Smooth muscle cell (in vitro differentiated cells): ENCODE measurements around the gene CPNE7. TPM values are rescaled to one million over a fixed set of nuclear protein-coding genes. Genes with fewer than 3 reads are reported as not detected.

Experiments
- DNase-seq: peaks from one replicate; lab custom pipeline; 2025; ENCODE audit not compliant: unreplicated experiment; lab: John Stamatoyannopoulos, UW
- H2AFZ ChIP-seq: fragments of 200-600 bp; sonication (generic); 2 replicates; pipeline ENCODE4 v1.6.0; 2016; ENCODE audit warnings: antibody characterized with exemption, low read depth, mild to moderate bottlenecking
- H3F3A ChIP-seq: fragments of 200-600 bp; sonication (generic); 2 replicates; pipeline ENCODE4 v1.6.0; 2017; ENCODE audit warnings: antibody characterized with exemption, low read depth
- H3K27ac ChIP-seq: fragments of 200-600 bp; sonication (generic); 2 replicates; pipeline ENCODE4 v1.5.1; 2016; ENCODE audit warnings: low read depth, mild to moderate bottlenecking
- H3K27me3 ChIP-seq: fragments of 200-600 bp; sonication (generic); 2 replicates; pipeline ENCODE4 v1.6.1; 2016; ENCODE audit warnings: low read depth, mild to moderate bottlenecking
- H3K36me3 ChIP-seq: fragments of 200-600 bp; sonication (generic); 2 replicates; pipeline ENCODE4 v1.5.1; 2016; ENCODE audit warnings: low read depth
- H3K4me1 ChIP-seq: fragments of 200-600 bp; sonication (generic); 2 replicates; pipeline ENCODE4 v1.5.1; 2016; ENCODE audit warnings: low read depth
- H3K4me2 ChIP-seq: fragments of 200-600 bp; sonication (generic); 2 replicates; pipeline ENCODE4 v1.6.0; 2016; ENCODE audit warnings: mild to moderate bottlenecking
- H3K4me3 ChIP-seq: fragments of 200-600 bp; sonication (generic); 2 replicates; pipeline ENCODE4 v1.5.1; 2016; ENCODE audit warnings: mild to moderate bottlenecking
- H3K79me2 ChIP-seq: fragments of 200-600 bp; sonication (generic); 2 replicates; pipeline ENCODE4 v1.6.0; 2016; ENCODE audit warnings: low read depth, mild to moderate bottlenecking
- H3K9ac ChIP-seq: fragments of 200-600 bp; sonication (generic); 2 replicates; pipeline ENCODE4 v1.6.0; 2016; ENCODE audit warnings: low read depth
- H3K9me3 ChIP-seq: fragments of 200-600 bp; sonication (generic); replicated peaks from 2 replicates; pipeline ENCODE4 v1.5.1; 2016; ENCODE audit warnings: low read depth
- H4K20me1 ChIP-seq: fragments of 200-600 bp; sonication (generic); 2 replicates; pipeline ENCODE4 v1.6.0; 2016; ENCODE audit warnings: low read depth
- CTCF ChIP-seq: fragments of 200-600 bp; sonication (generic); IDR thresholded peaks from 2 replicates; pipeline ENCODE4 v1.5.1; 2017; ENCODE audit warnings: borderline replicate concordance, mild to moderate bottlenecking, antibody characterized with exemption; ENCODE audit not compliant: insufficient read depth, poor library complexity, severe bottlenecking
- WGBS: methylation state at CpG from one replicate; pipeline ENCODE4 v1.1.7; 2016; ENCODE audit warnings: low lambda C conversion rate; 5-methylcytosine and 5-hydroxymethylcytosine counted together
- polyA plus RNA-seq: library from polyadenylated mRNA; unstranded; fragments of >200 nt; fragmentation: Nextera tagmentation; extraction: Ambion mirVana; gene quantifications from 2 replicates; pipeline ENCODE4 v1.2.1, GENCODE V29; 2016
- total RNA-seq: library from RNA; depleted of rRNA; stranded (reverse); fragments of >200 nt; gene quantifications from 2 replicates; pipeline ENCODE4 v1.2.3, GENCODE V29; 2014

The CPNE7 gene
- total and polyA plus RNA-seq, 2 experiments from 2014 or later: 0.14 to 0.58 TPM

- H3F3A ChIP-seq: no peaks in the 10 kb centered on the region
- no peak overlapping the region for H3K27ac ChIP-seq
- no peak overlapping the region for H3K4me2 ChIP-seq
- H3K9me3 ChIP-seq: no peaks in the 10 kb centered on the region
- WGBS: 92% methylated on average over 18 of the region's 18 CpGs
- no peak for DNase-seq
- H3K4me1 ChIP-seq: peaks cover 6% of the 10 kb centered on the region
- no peak overlapping the region for H3K9ac ChIP-seq
- no peaks in the 10 kb centered on the region for H3K79me2 ChIP-seq
- no peak for TF ChIP-seq CTCF
- peaks cover 17% of the 10 kb centered on the region for H3K27me3 ChIP-seq
- no peak overlapping the region for H3K4me3 ChIP-seq
- H2AFZ ChIP-seq: no peak overlapping the region
- peaks cover 4% of the 10 kb centered on the region for H4K20me1 ChIP-seq
- no peaks in the 10 kb centered on the region for H3K36me3 ChIP-seq
Measured at GRCh38 chr16:89571636-89572035, 3.9 kb upstream of the CPNE7 start.

- no peak overlapping the region for H3K9ac ChIP-seq
- DNase-seq: no peak
- no peak overlapping the region for H3K27ac ChIP-seq
- no peaks in the 10 kb centered on the region for H3F3A ChIP-seq
- H4K20me1 ChIP-seq: no peaks in the 10 kb centered on the region
- H2AFZ ChIP-seq: no peak overlapping the region
- no peak overlapping the region for H3K4me3 ChIP-seq
- H3K4me2 ChIP-seq: no peak overlapping the region
- no peak for TF ChIP-seq CTCF
- H3K4me1 ChIP-seq: peaks cover 6% of the 10 kb centered on the region
- WGBS: 98% methylated on average over 14 of the region's 14 CpGs
- H3K79me2 ChIP-seq: no peaks in the 10 kb centered on the region
- peaks cover 22% of the 10 kb centered on the region for H3K27me3 ChIP-seq
- H3K9me3 ChIP-seq: no peaks in the 10 kb centered on the region
- no peaks in the 10 kb centered on the region for H3K36me3 ChIP-seq
Measured at GRCh38 chr16:89572073-89572484, 3.5 kb upstream of the CPNE7 start.

GRCh38 chr16:89572485-89573205, 2.9 kb upstream of the CPNE7 start:
- Histone ChIP-seq H3K4me2 (no peak overlapping the region), H4K20me1 (no peaks in the 10 kb centered on the region), H3K4me1 (peaks cover 6% of the 10 kb centered on the region), H3F3A (no peaks in the 10 kb centered on the region), H3K9me3 (no peaks in the 10 kb centered on the region), H3K9ac (no peak overlapping the region), H3K27ac (no peak overlapping the region), H3K79me2 (no peaks in the 10 kb centered on the region), H3K27me3 (peaks cover 25% of the 10 kb centered on the region), H3K36me3 (no peaks in the 10 kb centered on the region), H3K4me3 (no peak overlapping the region), H2AFZ (no peak overlapping the region)
- TF ChIP-seq CTCF: no peak
- DNase-seq: no peak
- WGBS: 95% methylated on average over 19 of the region's 19 CpGs
